B cell (primary cell): ENCODE measurements around the gene TLCD3B. TPM values are rescaled to one million over a fixed set of nuclear protein-coding genes. Genes with fewer than 3 reads are reported as not detected.

Source experiments
- ATAC-seq: fragments of 200-7000 bp; cut with Tn5 transposase; one replicate; pipeline ENCODE4 v1.10.0; 2021; ENCODE audit warnings: low read depth, mild to moderate bottlenecking, moderate number of reproducible peaks, moderate library complexity
- CTCF ChIA-PET: fragments of 350-600 bp; sonication (Branson Sonifier 250); formaldehyde crosslinking; loops from one replicate; lab custom pipeline; 2021; ENCODE audit warnings: antibody characterized with exemption, inconsistent platforms; lab: Charles Lee
- POLR2A ChIA-PET: fragments of 350-600 bp; sonication (Branson Sonifier 250); formaldehyde crosslinking; loops from one replicate; lab custom pipeline; 2021; ENCODE audit warnings: antibody characterized with exemption; lab: Charles Lee
- DNase-seq: peaks from one replicate; pipeline ENCODE4 v3.0.0; 2013
- H2AFZ ChIP-seq: 2 replicates; pipeline ENCODE4 v1.6.1; 2012; ENCODE audit warnings: mild to moderate bottlenecking, low read depth, low read length; ENCODE audit not compliant: insufficient read depth, poor library complexity, severe bottlenecking
- H3K27ac ChIP-seq, 2 donors: 1 replicate in 1 of 2; 2 replicates in 1 of 2; pipeline ENCODE4 v1.5.1; 2012 to 2013; ENCODE audit warnings: low read length in 2 of 2, mild to moderate bottlenecking in 2 of 2, moderate library complexity in 1 of 2
- H3K27me3 ChIP-seq, 4 experiments: fragments of 200-600 bp in 1 of 4; sonication (generic) in 1 of 4; replicated peaks in 1 of 4; 1 replicate in 2 of 4; 2 replicates in 2 of 4; pipeline versions ENCODE4 v1.6.1 to v1.7.0; 2013 to 2016; ENCODE audit warnings: low read length in 3 of 4, mild to moderate bottlenecking in 2 of 4, mixed read lengths in 1 of 4, moderate library complexity in 1 of 4; ENCODE audit not compliant: insufficient read depth in 4 of 4, control insufficient read depth in 3 of 4; ENCODE audit errors: control extremely low read depth in 1 of 4
- H3K36me3 ChIP-seq, 2 experiments: replicated peaks in 1 of 2; 1 replicate in 1 of 2; 2 replicates in 1 of 2; pipeline versions ENCODE4 v1.6.1 to v1.7.1; 2013; ENCODE audit warnings: low read length in 1 of 2; ENCODE audit not compliant: insufficient read depth in 2 of 2, control insufficient read depth in 1 of 2; ENCODE audit errors: control extremely low read depth in 1 of 2, extremely low read depth in 1 of 2
- H3K4me1 ChIP-seq, 2 donors: fragments of 200-600 bp in 1 of 2; sonication (generic) in 1 of 2; 1 replicate in 1 of 2; 2 replicates in 1 of 2; pipeline versions ENCODE4 v1.5.1 to v1.6.1; 2013 to 2017; ENCODE audit warnings: low read length in 2 of 2; ENCODE audit not compliant: control insufficient read depth in 2 of 2, insufficient read depth in 2 of 2
- H3K4me2 ChIP-seq: replicated peaks from 2 replicates; pipeline ENCODE3; 2012; ENCODE audit warnings: mild to moderate bottlenecking, low read depth, low read length; ENCODE audit not compliant: poor library complexity, severe bottlenecking
- H3K4me3 ChIP-seq, 5 experiments: fragments of 200-600 bp in 1 of 5; sonication (generic) in 1 of 5; 1 replicate in 3 of 5; 2 replicates in 2 of 5; pipeline versions ENCODE4 v1.5.1 to v1.7.0; 2011 to 2016; ENCODE audit warnings: low read length in 4 of 5, mild to moderate bottlenecking in 4 of 5, low read depth in 2 of 5, control low read depth in 1 of 5, moderate library complexity in 1 of 5; ENCODE audit not compliant: insufficient read depth in 1 of 5; ENCODE audit errors: control extremely low read depth in 1 of 5, extremely low read depth in 1 of 5
- H3K79me2 ChIP-seq: fragments of 200-600 bp; sonication (generic); one replicate; pipeline ENCODE4 v1.6.0; 2016; ENCODE audit warnings: low read length; ENCODE audit not compliant: control insufficient read depth, insufficient read depth
- H3K9ac ChIP-seq: fragments of 200-600 bp; sonication (generic); 2 replicates; pipeline ENCODE4 v1.6.1; 2017; ENCODE audit warnings: mild to moderate bottlenecking, low read length, moderate library complexity
- H3K9me3 ChIP-seq, 3 donors: one replicate each; pipeline versions ENCODE4 v1.6.1 to v1.7.1; 2013; ENCODE audit warnings: low read length in 2 of 3; ENCODE audit not compliant: control insufficient read depth in 2 of 3, insufficient read depth in 1 of 3; ENCODE audit errors: control extremely low read depth in 1 of 3
- H4K20me1 ChIP-seq: 2 replicates; pipeline ENCODE4 v1.6.0; 2012; ENCODE audit warnings: mild to moderate bottlenecking, low read length; ENCODE audit not compliant: insufficient read depth, control insufficient read depth, poor library complexity, severe bottlenecking
- H3K27ac Mint-ChIP-seq: one replicate; pipeline ENCODE4 v1.8.0; 2021; ENCODE audit warnings: mixed read lengths
- H3K27me3 Mint-ChIP-seq: one replicate; pipeline ENCODE4 v1.8.0; 2021; ENCODE audit warnings: mixed read lengths
- H3K4me1 Mint-ChIP-seq: one replicate; pipeline ENCODE4 v1.8.0; 2021; ENCODE audit warnings: mixed read lengths
- H3K4me3 Mint-ChIP-seq: one replicate; pipeline ENCODE4 v1.8.0; 2021; ENCODE audit warnings: mixed read lengths
- H3K9me3 Mint-ChIP-seq: one replicate; pipeline ENCODE4 v1.8.0; 2022; ENCODE audit warnings: mixed read lengths; ENCODE audit not compliant: insufficient read depth
- CTCF ChIP-seq: fragments of 200-600 bp; IDR thresholded peaks from one replicate; pipeline ENCODE4 v1.8.0; 2022; ENCODE audit warnings: antibody characterized with exemption, mild to moderate bottlenecking
- EZH2 ChIP-seq: IDR thresholded peaks from 2 replicates; pipeline ENCODE4 v1.6.1; 2012; ENCODE audit warnings: borderline replicate concordance, low read depth, mild to moderate bottlenecking, moderate library complexity, low read length; ENCODE audit not compliant: insufficient read depth, poor library complexity, severe bottlenecking
- WGBS: methylation state at CpG from one replicate; pipeline ENCODE4 v1.1.5; 2013; ENCODE audit warnings: missing lambda C conversion rate; ENCODE audit not compliant: insufficient coverage; 5-methylcytosine and 5-hydroxymethylcytosine counted together
- intact Hi-C: fragments of 100-400 bp; cut with micrococcal nuclease; formaldehyde crosslinking; loops from one replicate; pipeline ENCODE4 v1.10.0; 2022
- polyA plus RNA-seq: library from polyadenylated mRNA; depleted of rRNA; stranded (reverse); fragments of >200 nt; gene quantifications from 2 replicates; pipeline ENCODE4 v1.2.3, GENCODE V29; 2012
- total RNA-seq, 2 donors: library from RNA; stranded (reverse); fragments of 120-200 nt in 1 of 2; gene quantifications; 1 replicate in 1 of 2; 2 replicates in 1 of 2; pipeline versions ENCODE4 v1.2.3 to v1.2.4, GENCODE V29; 2013 to 2022

The TLCD3B gene
- total and polyA plus RNA-seq, 2 donors (not counting 1 experiment from before 2014, with no cell fraction given), result not detected

- peaks cover 17% of the 10 kb centered on the region for H3K4me1 Mint-ChIP-seq
- H3K79me2 ChIP-seq, result peaks cover 2% of the 10 kb centered on the region
- H3K27me3 ChIP-seq, result peaks cover 0 to 29% (median 15%) of the 10 kb centered on the region in 4 experiments
- H4K20me1 ChIP-seq, result no peaks in the 10 kb centered on the region
- no peak overlapping the region for H3K4me3 ChIP-seq
- peaks cover 17% of the 10 kb centered on the region for H3K27me3 Mint-ChIP-seq
- H3K9me3 Mint-ChIP-seq, result no peaks in the 10 kb centered on the region
- H2AFZ ChIP-seq, result no peak overlapping the region
- ChIA-PET CTCF (interaction anchor here (1.3 to 3.2 kb wide), 3 partner anchors 36 to 308 kb away, joined by 3 to 17 read pairs (median 3); partner anchors contain the start of gene TMEM219), POLR2A (no interaction called here)
- H3K27ac Mint-ChIP-seq, result no peak overlapping the region
- no peak overlapping the region for H3K9ac ChIP-seq
- WGBS, result 88% methylated on average over 11 of the region's 11 CpGs
- TF ChIP-seq CTCF, result no peak
- no peak for TF ChIP-seq EZH2
- peaks cover 0 to 12% (median 0%) of the 10 kb centered on the region in 3 donors for H3K9me3 ChIP-seq
- H3K4me2 ChIP-seq, result no peak overlapping the region
- DNase-seq, result no peak
- H3K4me1 ChIP-seq, result peaks cover 25 to 29% of the 10 kb centered on the region in 2 donors
- H3K27ac ChIP-seq, result no peak overlapping the region
- no peak overlapping the region for H3K4me3 Mint-ChIP-seq
- ATAC-seq, result no peak
- intact Hi-C loops, result no loop called here
- peaks cover 0 to 6% of the 10 kb centered on the region in 2 experiments for H3K36me3 ChIP-seq
Observed at GRCh38 chr16:30007378-30007895, 23.6 kb downstream of the TLCD3B start.

- peaks cover 14% of the 10 kb centered on the region for H3K27me3 Mint-ChIP-seq
- DNase-seq (no peak), ATAC-seq (no peak)
- H3K9me3 Mint-ChIP-seq, result no peaks in the 10 kb centered on the region
- ChIA-PET CTCF (interaction anchor here (1.2 to 3.2 kb wide), 4 partner anchors 24 to 307 kb away, joined by 3 to 17 read pairs (median 6); partner anchors contain the start of genes TLCD3B and TMEM219), POLR2A (interaction anchor here (0.5 kb wide), 1 partner anchor 306 kb away, joined by 4 read pairs; no protein-coding TSS in a partner anchor)
- no peak overlapping the region for H3K4me3 ChIP-seq
- no peaks in the 10 kb centered on the region for H4K20me1 ChIP-seq
- no peak overlapping the region for H3K27ac Mint-ChIP-seq
- H3K9me3 ChIP-seq, result peaks cover 0 to 10% (median 0%) of the 10 kb centered on the region in 3 donors
- peaks cover 21 to 26% of the 10 kb centered on the region in 2 donors for H3K4me1 ChIP-seq
- peaks cover 13% of the 10 kb centered on the region for H3K4me1 Mint-ChIP-seq
- H2AFZ ChIP-seq, result no peak overlapping the region
- TF ChIP-seq EZH2 (no peak), CTCF (no peak)
- H3K9ac ChIP-seq, result no peak overlapping the region
- H3K27ac ChIP-seq, result no peak overlapping the region
- peaks cover 0 to 23% (median 10%) of the 10 kb centered on the region in 4 experiments for H3K27me3 ChIP-seq
- no peak overlapping the region for H3K4me3 Mint-ChIP-seq
- intact Hi-C loops, result no loop called here
- H3K79me2 ChIP-seq, result peaks cover 2% of the 10 kb centered on the region
- peaks cover 0 to 12% of the 10 kb centered on the region in 2 experiments for H3K36me3 ChIP-seq
- no peak overlapping the region for H3K4me2 ChIP-seq
- 95% methylated on average over 30 of the region's 34 CpGs for WGBS
Observed at GRCh38 chr16:30006659-30007377, 24.3 kb downstream of the TLCD3B start.
